GM21447 (cell line): ENCODE measurements around the gene PLPPR1.

ENCODE experiments used
- ATAC-seq: cut with Tn5 transposase; IDR thresholded peaks from one replicate; pipeline ENCODE4 v1.9.1; 2021; ENCODE audit not compliant: unreplicated experiment

PLPPR1 gene

DNA sequence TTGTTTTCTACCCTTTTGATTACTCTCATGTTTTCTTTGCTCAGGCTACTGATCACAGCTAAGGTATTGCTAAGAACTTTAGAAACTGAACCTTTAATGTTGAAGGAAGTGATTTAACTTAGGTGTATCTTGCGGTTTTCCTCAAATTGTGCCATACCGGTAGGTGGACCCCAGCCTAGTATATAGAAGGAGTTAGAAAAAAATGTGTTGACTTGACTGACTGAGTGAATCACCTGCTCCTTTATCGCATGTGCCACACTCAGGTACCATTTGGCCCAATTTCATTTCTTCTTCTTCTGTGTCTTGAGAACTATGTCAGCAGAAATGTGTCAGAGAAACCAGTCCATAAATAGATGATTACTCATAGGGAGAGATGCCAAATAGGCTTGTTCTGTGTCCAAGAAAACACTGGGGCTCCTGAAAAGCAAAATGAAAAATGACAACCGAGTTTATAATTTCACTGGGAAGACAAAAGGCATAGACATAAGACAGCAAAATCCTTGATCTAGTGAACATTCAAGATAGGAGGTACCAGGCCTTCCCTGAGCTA, 19.4 kb downstream of the PLPPR1 start:
- no peak for ATAC-seq

DNA sequence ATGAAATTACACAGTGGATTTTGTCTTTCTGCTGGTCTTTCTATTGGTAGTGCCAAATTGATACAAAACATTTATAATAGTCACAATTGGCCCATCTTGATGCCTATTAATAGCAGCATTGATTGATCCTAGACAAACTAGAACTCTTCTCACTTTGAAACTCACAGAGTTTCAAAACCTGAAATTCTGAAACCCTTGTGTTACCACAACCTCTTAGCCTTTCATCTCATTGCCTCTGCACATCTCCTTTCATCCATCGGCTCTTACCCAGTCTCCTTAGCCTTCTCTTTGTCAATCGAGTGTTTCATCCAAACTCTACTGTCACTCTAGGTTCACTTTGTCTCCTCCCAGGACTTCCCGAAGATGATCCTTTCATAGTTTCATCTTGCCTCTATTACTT, 22.1 kb downstream of the PLPPR1 start:
- ATAC-seq: no peak

DNA sequence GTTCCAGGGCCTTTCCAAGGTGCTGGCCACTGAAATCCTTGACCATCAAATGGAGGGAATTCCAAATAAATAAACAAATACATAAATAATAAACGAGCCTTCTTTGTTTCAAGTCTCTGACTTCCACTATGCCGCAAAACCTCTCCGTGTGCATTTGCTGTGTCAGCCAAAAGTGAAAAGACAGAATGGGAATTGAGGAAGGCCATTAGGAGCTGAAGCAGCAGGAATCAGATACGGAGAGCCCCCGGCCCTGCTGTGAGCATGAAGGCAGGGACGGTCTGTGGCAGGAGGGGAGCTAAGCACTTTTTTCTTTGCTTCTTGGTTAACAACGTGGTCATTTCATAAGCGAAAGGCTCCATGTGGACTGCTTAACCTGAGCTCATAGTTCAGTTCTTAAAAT, 26.1 kb downstream of the PLPPR1 start:
- no peak for ATAC-seq

DNA sequence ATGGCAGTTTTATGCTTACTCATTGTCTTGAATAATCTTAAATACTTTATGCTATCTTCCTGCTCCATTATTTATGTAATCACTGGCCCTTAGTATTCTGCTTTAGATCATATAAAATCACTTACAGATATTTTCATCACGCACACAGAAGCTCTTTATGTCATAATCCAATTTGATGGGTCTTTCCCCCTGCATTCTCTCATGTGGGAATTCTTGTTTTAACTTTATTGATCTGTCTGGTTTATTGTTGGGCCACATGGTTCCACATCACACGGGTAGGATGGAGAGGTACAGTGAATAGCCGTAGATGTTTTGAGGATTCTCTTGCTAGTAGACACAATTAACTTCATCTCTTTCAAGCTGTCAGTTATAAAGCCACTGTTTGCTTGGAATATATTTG, 27.0 kb downstream of the PLPPR1 start:
- ATAC-seq: no peak

DNA sequence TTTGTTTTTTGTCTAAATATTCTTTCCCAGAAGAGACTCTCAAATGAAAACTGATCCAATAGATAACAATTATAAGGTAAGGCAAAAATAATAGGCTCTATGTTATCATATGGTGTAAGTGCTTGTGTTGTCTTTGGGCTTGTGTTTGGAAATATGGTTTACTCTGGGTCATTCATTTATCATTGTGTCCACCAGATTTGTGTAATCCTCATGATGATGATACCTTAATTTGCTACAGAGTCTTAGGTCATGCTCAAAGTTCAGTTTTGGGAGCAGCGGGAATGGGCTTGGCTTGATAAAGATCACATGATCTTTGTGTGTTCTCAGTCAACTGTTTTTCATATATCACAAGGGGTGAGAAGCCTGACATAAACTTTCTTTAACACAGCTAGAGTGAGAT, 34.2 kb downstream of the PLPPR1 start:
- ATAC-seq: no peak

DNA sequence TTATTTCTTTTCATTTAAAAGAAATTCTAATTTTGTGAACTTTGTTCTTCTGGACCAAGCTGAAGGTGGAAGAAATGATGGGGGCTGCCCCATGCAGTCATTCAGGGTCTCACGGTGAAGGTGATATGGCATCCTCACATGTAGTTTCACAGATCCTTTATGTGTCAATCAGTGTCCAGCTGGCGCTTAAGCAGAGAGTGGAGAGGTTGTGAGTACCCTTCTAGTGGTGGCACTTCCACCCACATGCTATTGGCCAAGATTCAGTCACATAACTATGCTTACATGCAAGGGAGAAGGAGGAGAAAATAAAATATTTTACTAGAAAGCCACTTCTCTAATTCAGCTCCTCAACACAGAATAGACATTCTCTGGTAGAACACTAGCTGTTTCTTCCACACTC, 34.7 kb downstream of the PLPPR1 start:
- no peak for ATAC-seq

DNA sequence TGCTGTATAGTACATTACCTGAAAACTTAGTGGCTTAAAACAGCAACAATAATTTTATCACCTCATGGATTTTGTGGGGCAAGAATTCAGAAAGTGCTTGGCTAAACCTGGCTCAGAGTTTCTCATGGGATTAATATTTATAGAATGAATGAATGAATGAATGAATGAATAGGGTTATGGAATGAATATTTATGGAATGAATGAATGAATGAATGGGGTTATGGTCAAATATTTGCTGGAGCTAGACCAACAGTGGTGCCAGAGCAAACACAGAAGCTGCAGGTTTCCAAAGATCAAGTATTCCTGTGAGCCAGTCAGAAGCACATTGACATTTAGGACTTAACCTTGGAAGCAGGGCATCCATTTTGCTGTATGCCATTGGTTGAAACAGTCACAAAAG, 35.7 kb downstream of the PLPPR1 start:
- ATAC-seq: no peak

DNA sequence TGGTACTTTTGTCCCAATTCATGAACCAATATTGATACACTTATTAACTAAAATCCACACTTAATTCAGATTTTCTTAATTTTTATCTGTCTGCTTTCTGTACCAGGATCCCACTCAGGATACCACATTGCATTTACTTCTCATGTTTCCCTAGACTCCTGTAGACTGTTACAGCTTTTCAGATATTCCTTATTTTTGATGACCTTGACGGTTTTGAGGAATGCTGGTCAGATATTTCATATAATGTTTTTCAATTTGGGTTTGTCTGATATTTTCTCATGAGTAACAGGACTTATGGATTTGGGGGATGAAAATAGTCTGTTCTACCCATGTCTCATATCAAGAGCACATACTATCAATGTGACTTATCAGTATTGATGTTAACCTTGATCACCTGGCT, 37.4 kb downstream of the PLPPR1 start:
- no peak for ATAC-seq

DNA sequence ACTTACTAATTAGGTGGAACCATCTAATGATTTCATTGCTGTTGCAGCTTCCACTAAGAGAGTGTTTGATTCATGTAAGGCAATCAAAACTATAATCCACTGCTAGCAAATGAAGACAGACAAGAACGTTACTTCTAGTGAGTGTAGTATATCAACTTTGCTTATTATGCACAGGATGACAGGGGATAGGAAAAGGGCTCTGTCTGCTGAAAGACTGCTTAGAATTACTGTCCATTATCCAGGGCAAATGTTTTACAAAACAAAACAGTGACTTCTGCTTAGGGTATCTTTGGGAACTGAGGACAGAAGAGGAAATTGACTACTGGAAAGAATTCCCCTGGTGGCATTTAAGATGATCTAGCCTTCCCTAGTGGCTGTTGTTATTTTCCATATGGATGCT, 40.2 kb downstream of the PLPPR1 start:
- no peak for ATAC-seq

DNA sequence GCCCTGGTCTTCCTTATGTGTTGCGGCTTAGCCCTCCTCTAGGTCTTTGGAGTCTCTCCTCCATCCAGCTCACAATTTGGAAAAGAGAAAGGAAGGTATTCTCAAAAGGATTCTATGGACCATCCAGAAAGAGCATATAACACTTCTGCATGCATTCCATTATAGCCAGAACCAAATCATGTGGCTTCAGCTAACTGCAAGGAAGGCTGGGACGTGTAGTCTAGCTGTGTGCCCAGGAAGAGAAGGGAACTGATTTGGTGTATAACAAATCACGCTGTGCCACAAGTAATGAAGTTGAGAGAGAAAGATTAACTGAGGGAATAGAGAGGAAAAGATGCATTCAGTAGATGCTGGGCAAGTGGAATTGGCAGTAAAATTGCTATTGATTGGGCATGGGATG, 43.7 kb downstream of the PLPPR1 start:
- no peak for ATAC-seq

DNA sequence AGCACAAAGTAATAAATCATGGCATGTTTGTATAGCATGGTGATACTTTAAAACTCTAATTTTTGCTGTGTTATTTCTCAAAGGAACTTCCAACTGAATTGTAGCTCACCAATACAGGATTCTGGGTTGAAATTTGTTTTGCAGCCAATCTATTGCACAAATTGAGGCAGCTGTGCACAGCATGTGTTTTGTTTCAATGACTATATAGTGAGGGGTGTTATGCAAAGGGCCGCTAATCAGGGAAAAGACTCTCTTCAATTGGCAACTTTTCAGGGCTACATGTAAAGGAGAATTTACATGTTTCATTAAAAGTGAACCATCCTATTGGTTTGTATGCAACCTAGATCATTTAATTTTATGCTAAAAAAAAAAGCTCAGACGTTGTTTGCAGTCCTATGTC, 44.6 kb downstream of the PLPPR1 start:
- ATAC-seq: no peak

DNA sequence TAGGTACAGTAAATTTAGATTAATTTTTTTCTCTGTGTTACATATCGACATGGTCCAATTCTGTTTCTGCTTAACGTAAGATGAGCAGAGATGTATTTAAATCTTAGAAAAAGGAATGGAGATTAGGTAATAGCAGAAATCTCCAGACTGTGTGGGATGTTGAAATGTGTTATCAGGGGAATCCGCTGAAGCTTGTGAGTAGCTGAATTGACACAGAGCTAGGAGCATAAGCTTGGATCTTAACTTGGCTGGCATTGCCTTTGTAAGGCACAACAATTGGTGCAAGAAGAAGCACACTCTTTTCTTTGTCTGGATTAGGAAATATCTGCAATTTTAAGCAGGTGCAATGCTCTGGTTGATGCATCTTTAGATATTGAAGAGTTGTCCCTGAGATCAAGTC, 53.1 kb downstream of the PLPPR1 start:
- no peak for ATAC-seq

DNA sequence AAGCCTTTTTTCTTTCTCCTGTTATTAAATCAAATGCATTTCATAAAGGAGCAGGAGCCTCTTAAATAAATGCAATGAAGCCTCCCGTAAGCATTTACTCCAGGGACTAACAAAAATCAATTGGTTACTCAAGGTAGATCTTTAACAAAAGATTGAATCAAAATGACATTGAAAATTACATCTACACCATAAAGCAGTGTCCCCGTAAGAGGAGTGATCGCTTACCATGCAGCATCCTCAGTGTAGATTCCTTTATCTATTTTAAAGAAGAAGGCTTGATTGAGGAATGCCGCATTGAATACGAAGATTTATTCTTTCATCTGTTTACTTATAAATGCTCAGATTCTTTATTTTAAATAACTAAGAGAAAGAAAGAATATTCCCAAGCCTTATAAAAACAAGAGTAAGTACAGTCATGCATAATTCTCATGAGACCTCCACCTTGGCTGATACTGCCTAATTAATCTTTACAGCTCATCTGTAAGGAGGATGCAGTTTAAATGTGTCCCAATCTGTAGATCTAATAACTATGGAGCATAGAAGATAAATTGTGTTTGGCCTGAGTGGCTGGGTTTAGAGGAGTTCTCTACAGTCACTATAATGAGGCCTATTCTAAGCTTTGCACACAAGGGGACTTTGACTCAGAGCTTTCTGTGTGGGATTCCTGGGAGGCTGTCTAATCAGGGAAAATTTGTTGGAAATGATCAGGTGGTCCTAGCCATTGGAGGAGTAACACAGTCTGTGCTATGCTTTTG, 55.1 kb downstream of the PLPPR1 start:
- no peak for ATAC-seq

DNA sequence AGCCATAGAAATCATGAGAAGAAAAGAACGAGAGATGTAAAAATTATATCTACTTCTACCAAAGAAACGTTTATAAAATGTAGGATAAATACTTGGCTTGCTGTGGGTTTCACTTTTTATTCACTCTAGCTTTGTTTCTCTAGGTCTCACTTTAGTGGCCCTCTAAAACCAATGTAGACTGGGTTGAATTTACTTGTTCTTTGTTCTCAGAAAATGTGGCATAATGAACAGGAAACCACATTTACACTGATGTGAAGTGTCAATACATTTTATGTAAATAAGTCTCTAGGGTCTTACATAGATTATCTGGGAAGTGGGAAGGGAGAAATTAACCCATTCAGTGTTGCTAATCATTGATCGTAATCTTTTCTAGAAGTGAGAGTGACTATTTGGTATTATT, 58.9 kb downstream of the PLPPR1 start:
- ATAC-seq: no peak

DNA sequence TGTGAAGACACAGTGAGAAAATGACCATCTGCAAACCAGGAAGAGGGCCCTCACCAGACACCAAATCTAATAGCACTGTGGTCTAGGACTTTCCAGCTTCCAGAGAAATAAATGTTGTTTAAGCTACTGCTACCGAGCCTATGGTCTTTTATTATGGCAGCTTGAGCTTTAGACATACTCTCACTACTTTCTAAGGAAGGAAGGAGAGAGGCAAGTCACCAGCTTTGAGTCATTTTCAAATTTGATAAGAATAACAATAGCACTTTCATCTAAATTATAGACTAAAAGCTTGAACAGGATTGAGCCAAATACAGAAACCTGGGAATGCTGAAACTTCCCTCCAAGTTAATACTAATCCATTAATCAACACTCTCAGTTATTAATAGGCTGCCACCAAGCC, 64.4 kb downstream of the PLPPR1 start:
- ATAC-seq: no peak

DNA sequence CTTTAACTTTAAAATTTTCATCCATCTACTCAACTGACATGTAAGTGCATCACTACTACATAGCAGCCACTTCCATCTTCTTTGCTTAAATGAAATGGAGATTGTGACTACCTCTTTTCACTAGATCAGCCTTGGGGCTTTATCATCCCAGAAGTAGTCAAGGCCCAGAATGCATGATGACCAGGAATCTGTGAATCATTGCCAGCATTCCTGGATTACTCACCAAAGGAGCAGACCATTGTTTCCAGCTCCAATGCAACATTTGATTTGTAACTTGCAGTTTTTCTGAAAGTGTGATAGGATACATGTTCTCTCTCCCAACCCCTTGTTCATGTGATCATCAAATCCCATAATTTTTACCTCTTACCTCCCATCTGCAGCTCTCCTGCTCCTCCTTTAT, 65.1 kb downstream of the PLPPR1 start:
- no peak for ATAC-seq

DNA sequence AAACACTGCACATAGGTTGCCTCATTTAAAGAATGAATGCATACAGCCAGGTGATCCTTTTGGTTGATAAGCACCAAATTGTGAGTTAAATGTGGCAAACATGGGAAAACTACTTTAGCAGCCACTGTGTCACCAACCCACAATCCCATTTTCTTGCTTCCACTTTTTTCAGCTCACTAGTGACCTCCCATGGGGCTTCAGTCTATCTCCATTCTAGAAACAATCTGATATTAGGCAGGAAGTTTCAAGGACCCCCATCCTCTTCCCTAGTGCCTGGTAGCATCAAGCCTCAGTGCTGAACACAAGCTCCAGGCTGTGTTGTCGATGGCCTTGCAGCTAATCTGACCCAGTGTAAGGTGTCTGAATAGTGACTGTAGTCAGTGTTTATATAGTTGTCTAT, 66.2 kb downstream of the PLPPR1 start:
- no peak for ATAC-seq

DNA sequence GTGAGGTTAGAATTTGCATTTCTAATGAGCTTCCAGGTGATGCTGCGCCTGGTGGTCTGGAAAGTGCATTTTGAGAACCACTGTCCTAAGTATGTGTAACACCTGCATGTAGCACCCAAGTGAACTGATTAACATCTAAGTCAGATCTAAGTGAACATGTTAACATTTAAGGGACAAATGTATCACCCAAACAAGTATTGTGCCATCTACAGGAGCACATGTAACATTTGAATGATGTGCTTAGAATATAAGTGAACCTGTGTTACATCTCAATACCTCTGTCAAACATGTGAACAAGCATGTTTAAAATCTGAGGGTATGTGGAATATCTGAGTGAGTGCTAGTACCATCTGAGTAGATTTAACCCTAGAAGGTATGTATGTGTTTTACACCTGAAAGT, 68.7 kb downstream of the PLPPR1 start:
- ATAC-seq: no peak

DNA sequence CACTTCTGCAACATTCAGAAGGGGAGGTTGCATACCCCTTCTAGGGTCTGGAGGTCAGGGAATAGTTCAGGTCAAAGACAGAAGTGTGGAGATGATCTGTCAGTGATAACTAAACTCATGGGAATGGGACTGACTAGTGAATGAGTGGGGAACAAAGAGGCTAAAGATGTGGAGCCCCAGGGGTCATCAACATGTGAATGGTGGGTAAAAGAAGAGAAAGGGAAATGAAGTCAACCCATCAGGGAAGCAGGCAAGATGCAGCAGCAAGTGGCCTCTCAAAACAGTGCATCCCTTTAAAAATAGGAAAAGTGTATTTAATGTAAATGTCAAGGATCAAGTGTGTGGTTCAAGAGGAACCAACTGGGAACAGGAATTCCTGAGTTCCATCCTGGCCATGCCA, 69.9 kb downstream of the PLPPR1 start:
- ATAC-seq: no peak

DNA sequence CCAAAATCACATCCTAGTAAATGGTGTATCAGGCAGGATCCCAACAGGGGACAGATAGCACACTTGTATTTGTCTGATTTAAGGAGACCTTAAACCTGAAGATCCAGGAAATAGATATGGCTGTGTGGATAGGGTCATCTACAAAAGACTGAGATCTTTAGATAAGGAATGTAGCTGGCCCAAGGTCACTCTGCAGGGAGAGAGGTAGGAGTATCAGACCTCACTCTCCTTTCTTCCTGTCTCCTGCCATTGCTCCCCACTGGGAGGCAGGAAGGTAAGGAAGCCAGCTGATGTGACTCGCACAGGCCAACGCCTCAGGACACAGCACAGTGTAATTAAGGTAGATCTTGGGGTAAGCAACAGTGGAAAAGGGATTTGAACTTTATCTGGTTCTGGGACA, 85.8 kb downstream of the PLPPR1 start:
- no peak for ATAC-seq

DNA sequence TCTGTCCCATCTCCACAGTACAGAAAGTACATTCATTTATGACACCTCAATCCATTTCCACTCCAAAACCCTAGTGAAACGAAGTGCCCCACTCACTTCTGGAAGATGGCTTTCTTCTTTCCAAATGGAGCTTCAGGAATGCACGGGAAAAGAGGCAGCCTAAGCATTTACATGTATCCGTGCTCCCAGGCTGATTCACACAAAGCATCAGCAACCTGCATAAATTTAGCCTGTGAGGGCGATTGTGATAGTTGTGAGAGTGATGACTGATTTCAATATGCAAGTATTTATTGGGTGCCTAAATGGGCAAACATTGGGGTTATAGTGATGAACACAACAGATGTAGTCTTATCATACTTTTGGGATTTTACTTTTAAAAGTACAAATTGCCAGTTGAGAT, 86.6 kb downstream of the PLPPR1 start:
- no peak for ATAC-seq

DNA sequence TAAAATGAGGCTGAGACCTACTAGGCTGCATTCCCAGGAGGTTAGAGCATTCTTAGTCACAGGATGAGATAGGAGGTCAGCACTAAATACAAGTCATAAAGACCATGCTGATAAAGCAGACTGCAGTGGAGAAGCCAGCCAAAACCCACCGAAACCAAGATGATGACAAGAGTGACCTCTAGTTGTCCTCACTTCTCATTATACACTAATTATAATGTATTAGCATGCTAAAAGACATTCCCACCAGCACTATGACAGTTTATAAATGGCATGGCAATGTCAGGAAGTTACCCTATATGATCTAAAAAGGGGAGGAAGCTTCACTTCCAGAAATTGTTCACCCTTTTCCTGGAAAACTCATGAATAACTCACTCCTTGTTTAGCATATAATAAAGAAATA, 88.6 kb downstream of the PLPPR1 start:
- no peak for ATAC-seq

DNA sequence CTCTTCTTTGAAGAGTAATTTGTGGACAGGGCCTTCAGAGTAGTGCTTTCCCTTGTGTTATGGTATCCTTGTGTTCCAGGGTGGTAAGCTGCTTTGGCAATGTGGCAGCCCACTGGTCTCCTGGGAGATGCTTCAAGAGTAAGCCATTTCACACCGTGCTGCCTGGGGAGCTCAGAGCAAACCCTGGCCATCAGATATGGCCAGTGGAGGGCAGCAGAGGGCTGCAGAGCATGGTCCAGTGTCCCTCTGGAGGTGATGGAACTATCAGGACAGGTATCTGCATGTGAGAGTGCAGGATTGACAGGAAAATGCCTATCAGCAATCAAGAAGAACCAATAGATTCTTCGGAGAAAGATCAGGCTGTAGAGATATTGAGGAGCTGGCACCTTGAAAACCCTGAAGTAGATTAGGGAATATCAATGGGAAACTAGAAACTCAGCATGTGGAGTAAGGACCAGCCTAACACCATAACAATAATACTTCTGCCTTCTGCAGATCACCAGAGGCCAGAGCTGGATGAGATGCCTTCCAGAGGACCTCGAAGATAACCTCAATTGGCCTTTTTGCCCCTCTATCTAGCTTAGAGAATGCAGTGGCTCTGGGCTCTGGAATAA, 90.8 kb downstream of the PLPPR1 start:
- ATAC-seq: peak; percentile 76
